GM19463 (cell line): ENCODE data around the gene TMEM198.

Experiments
- ATAC-seq: cut with Tn5 transposase; IDR thresholded peaks from one replicate; pipeline ENCODE4 v1.9.1; 2021; ENCODE audit warnings: mild to moderate bottlenecking, moderate library complexity; ENCODE audit not compliant: unreplicated experiment

Gene TMEM198

GRCh38 chr2:219561179-219562048 lies 17.6 kb downstream of the TMEM198 start:
- ATAC-seq: no peak

GRCh38 chr2:219562049-219563020 lies 18.5 kb downstream of the TMEM198 start:
- ATAC-seq: no peak

GRCh38 chr2:219563271-219563928 lies 19.6 kb downstream of the TMEM198 start:
- ATAC-seq: no peak

- no peak for ATAC-seq
Measured at GRCh38 chr2:219565130-219566080, 21.6 kb downstream of the TMEM198 start.

- no peak for ATAC-seq
Measured at GRCh38 chr2:219566640-219567039, 22.8 kb downstream of the TMEM198 start.

- ATAC-seq: no peak
Measured at GRCh38 chr2:219567131-219567530, 23.3 kb downstream of the TMEM198 start.

GRCh38 chr2:219567791-219568361 lies 24.0 kb downstream of the TMEM198 start:
- ATAC-seq: no peak

- no peak for ATAC-seq
Measured at GRCh38 chr2:219569041-219569440, 25.2 kb downstream of the TMEM198 start.

GRCh38 chr2:219569635-219570034 lies 25.8 kb downstream of the TMEM198 start:
- no peak for ATAC-seq

GRCh38 chr2:219570194-219570923 lies 26.5 kb downstream of the TMEM198 start:
- ATAC-seq: no peak

GRCh38 chr2:219570924-219571310 lies 27.1 kb downstream of the TMEM198 start:
- no peak for ATAC-seq

GRCh38 chr2:219571311-219572236 lies 27.7 kb downstream of the TMEM198 start, which contains the start of gene OBSL1:
TSS of gene OBSL1 (minus strand) at chr2:219571539. CDS start at chr2:219571232, 307 bp downstream.
- ATAC-seq: no peak

- no peak for ATAC-seq
Measured at GRCh38 chr2:219572237-219573001, 28.6 kb downstream of the TMEM198 start, which contains the start of gene INHA. TSS of gene INHA (plus strand) at chr2:219572310. CDS start at chr2:219572375, 65 bp downstream.

GRCh38 chr2:219573166-219573565 lies 29.3 kb downstream of the TMEM198 start:
- ATAC-seq: no peak

GRCh38 chr2:219574484-219575311 lies 30.9 kb downstream of the TMEM198 start:
- no peak for ATAC-seq
